Left colon (tissue), 2 donors: ENCODE measurements around the gene MOV10. TPM values are rescaled to one million over a fixed set of nuclear protein-coding genes. Genes with fewer than 3 reads are reported as not detected.
A peak's percentile ranks its signal among the peaks of the same experiment; 100 is the strongest.
"Not testable (repeated sequence)": the region's sequence is repeated elsewhere in the genome, so short reads cannot be mapped to it uniquely, and the experiment has no call there.

Experiments
- ATAC-seq: fragments of 200-7000 bp; cut with Tn5 transposase; one replicate; pipeline ENCODE4 v1.9.1; 2020; ENCODE audit warnings: mild to moderate bottlenecking, moderate library complexity
- DNase-seq, 2 donors: peaks; one replicate each; pipeline ENCODE4 v3.0.0-alpha.2; 2020
- intact Hi-C, 2 donors: fragments of 100-400 bp; cut with DNase I in 1 of 2; cut with micrococcal nuclease in 1 of 2; formaldehyde crosslinking; loops; one replicate each; pipeline versions ENCODE4 v1.11.2 to v1.14.0; 2022; cut with DNase I, micrococcal nuclease
- long read RNA-seq: library from polyadenylated mRNA; unstranded; transcript quantifications from one replicate; pipeline ENCODE4 v2.0.0, GENCODE V29; 2021
- total RNA-seq, 2 donors: library from RNA; stranded (reverse); fragmentation: NEBNext Ultra II Directional; extraction: Animal tissue kit (Norgen Biotek cat#: 25700); gene quantifications; one replicate each; pipeline ENCODE4 v1.2.1, GENCODE V29; 2021
- donor health status: DM: no; HTN: no; CAD: no.
- donor health status: DM: yes; HTN: yes; CAD: no.

The MOV10 gene, protein sequence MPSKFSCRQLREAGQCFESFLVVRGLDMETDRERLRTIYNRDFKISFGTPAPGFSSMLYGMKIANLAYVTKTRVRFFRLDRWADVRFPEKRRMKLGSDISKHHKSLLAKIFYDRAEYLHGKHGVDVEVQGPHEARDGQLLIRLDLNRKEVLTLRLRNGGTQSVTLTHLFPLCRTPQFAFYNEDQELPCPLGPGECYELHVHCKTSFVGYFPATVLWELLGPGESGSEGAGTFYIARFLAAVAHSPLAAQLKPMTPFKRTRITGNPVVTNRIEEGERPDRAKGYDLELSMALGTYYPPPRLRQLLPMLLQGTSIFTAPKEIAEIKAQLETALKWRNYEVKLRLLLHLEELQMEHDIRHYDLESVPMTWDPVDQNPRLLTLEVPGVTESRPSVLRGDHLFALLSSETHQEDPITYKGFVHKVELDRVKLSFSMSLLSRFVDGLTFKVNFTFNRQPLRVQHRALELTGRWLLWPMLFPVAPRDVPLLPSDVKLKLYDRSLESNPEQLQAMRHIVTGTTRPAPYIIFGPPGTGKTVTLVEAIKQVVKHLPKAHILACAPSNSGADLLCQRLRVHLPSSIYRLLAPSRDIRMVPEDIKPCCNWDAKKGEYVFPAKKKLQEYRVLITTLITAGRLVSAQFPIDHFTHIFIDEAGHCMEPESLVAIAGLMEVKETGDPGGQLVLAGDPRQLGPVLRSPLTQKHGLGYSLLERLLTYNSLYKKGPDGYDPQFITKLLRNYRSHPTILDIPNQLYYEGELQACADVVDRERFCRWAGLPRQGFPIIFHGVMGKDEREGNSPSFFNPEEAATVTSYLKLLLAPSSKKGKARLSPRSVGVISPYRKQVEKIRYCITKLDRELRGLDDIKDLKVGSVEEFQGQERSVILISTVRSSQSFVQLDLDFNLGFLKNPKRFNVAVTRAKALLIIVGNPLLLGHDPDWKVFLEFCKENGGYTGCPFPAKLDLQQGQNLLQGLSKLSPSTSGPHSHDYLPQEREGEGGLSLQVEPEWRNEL
- 10 to 100 TPM; 63.6 to 88.0 TPM for total RNA-seq
- long read RNA-seq, transcript MOV10-203 (21 exons, 3,552 nt): minor isoform, 7 of 55 reads
- long read RNA-seq, transcript MOV10-201 (20 exons, 3,383 nt): major isoform, 10 of 55 reads
- long read RNA-seq, partial matches to known transcripts: 28 of 55 reads
- long read RNA-seq, other reads (novel, unspliced or antisense): 8 of 55 reads

DNA sequence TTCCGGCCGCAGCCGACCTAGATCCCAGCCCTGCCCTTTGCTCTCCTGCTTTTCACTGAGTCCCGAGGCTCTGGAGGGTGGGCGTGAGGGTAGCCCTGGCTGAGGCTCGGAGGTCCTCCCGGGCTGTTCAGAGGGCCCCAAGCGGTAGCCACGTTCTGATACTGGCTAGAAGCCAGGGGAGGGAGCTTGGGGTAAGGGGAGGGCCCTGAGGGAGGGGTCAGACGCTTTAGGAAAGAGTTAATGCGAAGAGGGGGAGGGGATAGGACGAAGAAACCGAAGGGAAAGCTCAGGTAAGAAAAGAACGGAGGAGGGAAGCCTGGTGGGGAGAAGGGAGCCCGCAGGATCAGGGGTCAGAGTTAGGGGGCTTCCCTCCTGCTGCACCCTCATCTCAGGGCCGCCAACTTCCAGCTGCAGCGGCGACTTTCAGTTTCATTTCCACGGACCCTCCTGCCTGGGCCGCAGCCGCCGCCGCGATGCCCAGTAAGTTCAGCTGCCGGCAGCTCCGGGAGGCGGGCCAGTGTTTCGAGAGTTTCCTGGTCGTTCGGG is at the start of gene MOV10:
MOV10 (plus strand) TSS at position 220 of the 546 bp plus-strand sequence; CDS start at position 474, 254 bp downstream.
- intact Hi-C loops: loop anchor here in 1 of 2 donors (10.0 kb wide), 1 partner anchor 50 kb away; no protein-coding TSS in a partner anchor
- peak; percentile 71 to 83 for DNase-seq
- peak; percentile 77 for ATAC-seq

DNA sequence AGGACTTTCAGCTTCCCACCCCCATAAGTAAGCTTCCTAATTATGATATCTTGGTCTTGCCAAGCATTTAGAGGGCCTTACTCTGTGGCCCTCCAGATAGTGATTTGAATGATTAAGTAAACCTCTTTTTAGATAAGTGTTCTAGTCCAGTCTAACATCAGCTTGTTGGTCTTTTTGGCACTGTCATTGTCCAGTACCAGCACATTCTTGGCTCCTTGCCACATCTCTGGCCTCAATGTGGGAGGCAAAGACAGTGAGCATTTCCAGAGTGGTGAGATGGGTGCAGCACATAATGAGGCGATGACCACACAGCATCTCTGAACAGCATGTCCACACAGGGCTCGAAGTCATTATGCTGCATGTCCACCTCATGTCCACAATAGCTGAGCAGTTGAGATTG is 48.8 kb upstream of the MOV10 start:
- ATAC-seq: peak; percentile 15
- DNase-seq: no peak

DNA sequence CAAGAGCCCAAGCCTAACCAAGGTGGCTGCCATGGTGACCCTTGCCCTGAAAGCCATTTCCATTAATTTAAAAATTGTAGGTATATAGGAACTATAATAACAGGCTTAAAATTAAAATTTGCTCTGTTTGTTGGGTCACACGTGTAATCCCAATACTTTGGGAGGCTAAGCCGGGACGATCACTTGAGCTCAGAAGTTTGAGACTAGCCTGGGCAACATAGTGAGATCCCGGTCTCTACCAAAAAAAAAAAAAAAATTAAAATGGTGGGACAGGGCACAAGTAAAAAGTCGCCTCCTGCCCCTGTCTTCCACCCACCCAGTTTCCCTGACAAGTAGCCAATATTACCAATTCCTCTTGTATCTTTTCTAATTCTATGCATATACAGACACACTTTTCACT is 48.3 kb upstream of the MOV10 start:
- intact Hi-C loops: loop anchor here in 1 of 2 donors (10.0 kb wide), 1 partner anchor 49 kb away; the partner anchor contains the start of gene MOV10
- ATAC-seq (no peak), DNase-seq (no peak)

More for the DNA sequence above, 48.8 kb upstream of the MOV10 start:
- intact Hi-C loops: loop anchor here in 1 of 2 donors (10.0 kb wide), 1 partner anchor 49 kb away; the partner anchor contains the start of gene MOV10

DNA sequence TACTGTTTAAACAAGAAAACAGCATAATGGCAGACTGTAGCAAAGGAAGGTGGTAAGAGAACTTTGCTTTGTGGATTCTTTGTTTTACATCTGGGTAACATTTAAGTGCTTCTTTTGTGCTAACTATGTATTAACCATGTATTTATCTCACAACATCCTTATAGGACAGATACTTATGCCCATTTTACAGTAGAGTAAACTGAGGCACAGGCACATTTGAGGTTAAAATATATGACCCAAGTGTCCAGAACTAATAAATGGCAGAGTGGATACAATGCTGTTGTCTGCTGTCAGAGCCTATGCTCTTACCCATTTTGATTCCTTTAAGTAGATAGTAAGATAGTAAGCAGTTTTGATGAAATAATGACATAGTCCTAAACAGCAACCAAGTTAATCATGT is 47.6 kb upstream of the MOV10 start:
- intact Hi-C loops: loop anchor here in 1 of 2 donors (10.0 kb wide), 1 partner anchor 48 kb away; the partner anchor contains the start of gene MOV10
- DNase-seq (no peak), ATAC-seq (no peak)

DNA sequence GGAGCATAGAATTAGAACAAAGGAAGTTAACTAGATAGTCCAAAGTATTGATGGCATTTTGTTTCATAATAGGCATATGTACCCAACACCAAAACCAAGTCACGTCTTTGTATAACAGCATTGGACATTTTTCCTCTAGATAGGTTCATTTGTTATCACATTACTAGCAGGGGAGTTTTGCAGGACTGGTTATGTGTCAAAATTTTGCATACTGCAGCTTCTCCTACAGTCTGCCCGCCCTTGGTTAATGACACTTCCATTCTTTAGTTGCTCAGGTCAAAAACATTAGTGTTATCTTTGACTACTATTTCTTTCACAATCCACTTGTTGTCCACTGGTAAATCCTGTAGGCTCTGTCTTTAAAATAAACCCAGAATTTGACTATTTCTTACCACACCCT is 45.9 kb upstream of the MOV10 start:
- intact Hi-C loops: loop anchor here in 1 of 2 donors (10.0 kb wide), 1 partner anchor 46 kb away; the partner anchor contains the start of gene MOV10
- no peak for DNase-seq
- no peak for ATAC-seq

DNA sequence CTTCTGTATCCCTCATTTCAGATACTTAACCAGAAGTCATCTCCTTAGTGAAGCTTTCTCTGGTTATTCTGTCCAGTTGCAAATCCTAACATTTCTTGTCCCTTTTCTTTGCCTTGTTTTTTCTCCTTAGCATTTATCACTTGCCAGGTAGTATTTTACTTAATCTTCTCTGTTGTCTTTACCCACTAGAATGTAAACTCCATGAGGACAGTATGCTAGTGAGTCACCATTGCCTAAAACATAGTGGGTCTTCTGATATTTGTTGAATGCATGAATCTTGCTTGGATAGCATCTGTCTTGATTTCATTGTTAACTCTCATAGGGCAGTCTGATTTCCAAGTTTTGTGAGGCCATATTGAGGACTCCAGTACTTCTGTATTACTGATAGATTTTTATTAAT is 45.2 kb upstream of the MOV10 start:
- intact Hi-C loops: loop anchor here in 1 of 2 donors (10.0 kb wide), 1 partner anchor 46 kb away; the partner anchor contains the start of gene MOV10
- DNase-seq (no peak), ATAC-seq (no peak)

DNA sequence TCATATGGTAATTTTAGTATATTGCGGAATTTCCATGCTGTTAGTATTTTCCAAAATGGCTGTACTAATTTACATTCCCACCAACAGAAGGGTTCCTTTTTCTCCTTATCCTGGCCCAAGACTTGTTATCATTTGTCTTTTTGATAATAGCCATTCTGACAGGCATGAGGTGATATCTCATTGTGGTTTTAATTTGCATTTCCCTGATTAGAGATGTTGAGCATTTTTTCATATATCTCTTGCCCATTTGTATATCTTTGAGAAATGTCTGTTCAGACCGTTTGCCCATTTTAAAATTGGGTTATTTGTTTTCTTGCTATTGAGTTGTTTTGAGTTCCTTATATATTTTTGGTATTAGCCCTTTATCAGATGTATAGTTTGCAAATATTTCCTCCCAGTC is 40.8 kb upstream of the MOV10 start:
- DNase-seq (no peak), ATAC-seq (no peak)
- intact Hi-C loops: no loop called here

DNA sequence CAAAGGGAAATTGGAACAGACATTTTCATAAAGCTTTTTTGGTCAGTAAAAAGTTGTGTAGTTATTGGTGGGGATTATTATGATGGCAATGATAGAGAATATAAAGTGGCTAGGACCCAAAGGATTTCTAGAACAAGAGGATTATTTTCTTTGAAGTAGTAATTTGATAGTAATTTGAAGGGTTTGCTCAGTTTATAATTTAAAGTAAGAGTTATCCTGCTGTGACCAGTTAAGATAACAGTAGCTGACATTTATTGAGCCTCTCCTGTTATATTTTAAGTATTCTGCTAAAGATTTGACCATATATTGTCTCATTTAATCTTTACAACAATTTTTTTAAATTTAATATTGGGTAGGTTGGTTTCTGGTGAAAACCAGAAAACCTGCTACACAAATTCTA is 40.1 kb upstream of the MOV10 start:
- intact Hi-C loops: no loop called here
- ATAC-seq (no peak), DNase-seq (no peak)

DNA sequence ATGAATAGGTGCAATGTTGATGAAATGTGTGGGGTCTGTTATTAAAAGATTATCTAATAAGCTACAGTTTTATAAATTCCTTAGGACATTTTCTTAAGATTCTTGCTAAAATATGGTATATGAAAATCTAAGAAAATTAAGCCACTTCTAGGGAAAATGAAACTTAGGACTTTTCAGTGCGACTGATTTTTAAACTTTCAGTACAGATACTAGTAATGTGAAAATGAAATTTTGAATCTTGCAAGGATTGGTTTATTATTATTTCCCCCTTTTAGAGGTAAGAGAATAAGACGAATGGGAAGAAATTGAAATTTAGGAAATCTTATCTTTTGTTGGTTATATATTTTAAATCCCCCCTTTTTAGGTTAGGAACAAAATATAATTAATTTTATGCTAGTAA is 38.4 kb upstream of the MOV10 start:
- intact Hi-C loops: no loop called here
- no peak for DNase-seq
- ATAC-seq: no peak

DNA sequence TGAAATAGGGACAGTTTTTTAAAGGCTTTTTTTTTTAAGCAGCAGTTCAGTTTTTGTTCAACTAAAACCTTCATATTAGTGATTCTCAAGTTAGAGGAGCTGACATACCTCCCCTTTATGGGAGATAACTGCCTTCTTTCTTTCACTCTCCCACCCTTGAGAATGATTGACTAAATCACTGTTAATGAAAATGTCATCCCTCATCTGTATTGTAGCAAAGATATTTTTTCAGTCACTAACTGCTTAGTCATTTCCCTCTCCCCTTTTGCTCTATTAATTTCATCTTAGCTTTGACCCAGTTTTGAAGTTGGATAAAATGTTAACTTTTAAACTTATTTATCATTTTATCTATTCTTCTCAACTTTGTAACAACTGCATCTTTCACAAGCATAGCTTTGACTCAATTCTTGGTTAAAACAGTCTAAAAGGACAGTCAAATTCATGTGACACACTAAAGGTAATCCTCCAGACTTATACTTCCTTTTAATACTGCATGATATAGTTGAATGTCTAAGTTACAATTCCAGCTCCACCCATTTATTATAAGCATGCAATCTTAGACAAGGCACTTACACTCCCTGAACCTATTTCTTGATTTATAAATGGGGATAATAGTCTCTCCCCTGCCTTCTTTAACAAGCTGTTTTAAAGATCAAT is 37.7 kb upstream of the MOV10 start:
- intact Hi-C loops: no loop called here
- DNase-seq (no peak), ATAC-seq (peak; percentile 93)

DNA sequence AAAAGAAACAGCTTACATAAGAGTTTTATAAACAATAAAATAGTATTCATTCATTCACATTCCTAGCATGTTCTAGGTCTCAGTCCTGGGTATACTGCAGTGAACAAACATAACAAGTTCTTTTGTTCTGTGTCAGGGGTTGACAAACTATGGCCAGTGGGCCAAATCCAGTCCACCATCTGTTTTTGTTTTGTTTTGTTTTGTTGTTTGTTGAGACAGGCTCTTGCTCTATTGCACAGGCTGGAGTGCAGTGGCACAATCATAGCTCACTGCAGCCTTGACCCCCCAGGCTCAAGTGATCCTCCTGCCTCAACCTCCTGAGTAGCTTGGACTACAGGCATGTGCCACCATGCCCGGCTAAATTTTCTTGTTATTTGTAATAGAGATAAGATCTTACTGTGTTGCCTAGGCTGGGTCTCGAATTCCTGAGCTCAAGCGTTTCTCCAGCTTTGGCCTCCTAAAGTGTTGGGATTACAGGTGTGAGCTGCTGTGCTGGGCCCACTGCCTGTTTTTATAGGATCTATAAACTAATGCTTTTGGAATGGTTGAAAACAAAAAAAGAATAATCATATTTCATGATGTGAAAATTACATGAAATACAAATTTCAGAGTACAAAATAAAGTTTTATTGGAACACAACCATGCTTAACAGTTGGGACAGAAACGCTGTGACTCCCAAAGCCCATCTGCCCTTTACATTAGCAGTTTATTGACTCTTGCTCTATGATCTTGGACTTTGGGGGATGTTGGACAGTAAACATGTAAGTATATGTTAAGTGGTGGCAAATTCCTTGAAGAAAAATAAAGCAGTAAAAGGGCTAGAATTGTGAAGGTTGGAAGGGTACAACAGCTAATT is 37.0 kb upstream of the MOV10 start:
- no peak for ATAC-seq
- intact Hi-C loops: no loop called here
- no peak for DNase-seq

DNA sequence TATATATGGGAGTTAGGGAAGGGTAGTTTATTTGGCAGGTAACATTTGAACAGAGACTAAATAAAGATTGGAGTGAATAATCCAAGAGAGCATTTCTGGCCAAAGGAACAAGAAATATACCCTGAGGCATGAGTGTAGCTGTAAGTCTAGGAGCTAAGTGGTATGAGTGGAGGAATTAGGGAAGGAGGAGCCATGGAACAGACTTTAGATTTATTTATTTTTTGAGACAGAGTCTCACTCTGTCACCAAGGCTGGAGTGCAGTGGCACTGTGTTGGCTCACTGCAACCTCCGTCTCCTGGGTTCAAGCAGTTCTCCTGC is 36.4 kb upstream of the MOV10 start:
- ATAC-seq: peak; percentile 15
- intact Hi-C loops: no loop called here
- no peak for DNase-seq

DNA sequence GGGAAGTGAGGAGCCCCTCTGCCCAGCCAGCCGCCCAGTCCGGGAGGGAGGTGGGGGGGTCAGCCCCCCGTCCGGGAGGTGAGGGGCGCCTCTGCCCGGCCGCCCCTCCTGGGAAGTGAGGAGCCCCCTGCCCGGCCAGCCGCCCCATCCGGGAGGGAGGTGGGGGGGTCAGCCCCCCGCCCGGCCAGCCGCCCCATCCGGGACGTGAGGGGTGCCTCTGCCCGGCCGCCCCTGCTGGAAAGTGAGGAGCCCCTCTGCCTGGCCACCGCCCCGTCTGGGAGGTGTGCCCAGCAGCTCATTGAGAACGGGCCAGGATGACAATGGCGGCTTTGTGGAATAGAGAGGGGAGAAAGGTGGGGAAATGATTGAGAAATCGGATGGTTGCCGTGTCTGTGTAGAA is 34.0 kb upstream of the MOV10 start:
- ATAC-seq, DNase-seq, intact Hi-C loops: not testable (repeated sequence)

DNA sequence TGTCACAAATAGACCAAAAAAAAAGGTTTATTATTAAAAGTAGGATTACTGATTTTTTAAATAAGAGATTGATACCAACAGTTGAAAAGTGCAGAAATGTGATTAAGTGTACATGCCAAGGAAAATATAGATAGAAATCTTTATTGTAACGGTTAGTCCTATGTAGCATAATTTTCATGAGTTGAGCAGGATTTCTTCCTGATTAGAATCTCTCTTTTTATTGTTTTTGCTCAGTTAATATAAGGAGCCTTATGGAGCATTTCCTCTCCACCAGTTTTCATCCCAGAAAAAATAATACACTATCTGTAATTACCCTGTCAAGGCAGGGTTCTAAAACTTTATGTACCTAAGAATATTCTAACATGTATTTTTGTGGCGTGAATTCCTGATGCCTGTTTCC is 31.4 kb upstream of the MOV10 start:
- intact Hi-C loops: no loop called here
- ATAC-seq: no peak

DNA sequence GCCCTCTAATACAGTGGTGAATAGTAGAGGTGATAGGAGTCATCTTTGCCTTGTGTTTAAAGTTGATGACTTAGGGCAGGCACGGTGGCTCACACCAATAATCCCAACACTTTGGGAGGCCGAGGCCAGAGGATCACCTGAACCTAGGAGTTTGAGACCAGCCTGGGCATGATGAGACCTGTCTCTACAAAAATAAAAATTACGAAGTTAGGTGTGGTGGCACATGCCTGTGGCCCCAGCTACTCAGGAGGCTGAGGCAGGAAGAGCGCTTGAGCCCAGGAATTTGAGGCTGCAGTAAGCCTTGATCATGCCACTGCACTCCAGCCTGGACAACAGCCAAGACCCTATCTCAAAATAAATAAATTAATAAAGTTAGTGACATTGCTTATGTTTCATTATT is 28.2 kb upstream of the MOV10 start:
- no peak for ATAC-seq

More for the DNA sequence above, 31.4 kb upstream of the MOV10 start:
- DNase-seq: no peak

DNA sequence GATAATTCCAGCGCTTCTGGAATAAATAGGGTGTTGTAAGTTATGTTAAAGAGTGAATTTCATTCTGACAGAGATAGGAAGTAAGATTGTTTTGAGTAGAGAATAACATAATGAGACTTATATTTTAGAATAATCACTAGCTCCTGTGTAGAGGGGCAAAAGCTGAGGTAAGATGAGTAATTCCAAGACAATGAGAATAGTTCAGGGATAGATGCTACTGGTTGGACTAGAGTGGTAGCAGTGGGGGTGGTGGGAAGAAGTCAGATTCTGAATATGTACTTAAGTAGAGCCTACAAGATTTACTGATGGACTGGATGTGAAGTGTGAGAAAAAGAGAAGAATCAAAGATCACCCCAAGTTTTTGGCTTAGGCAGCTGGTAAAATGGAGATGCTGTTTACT is 23.3 kb upstream of the MOV10 start:
- intact Hi-C loops: no loop called here
- ATAC-seq: no peak

More for the DNA sequence above, 28.2 kb upstream of the MOV10 start:
- no peak for DNase-seq
- intact Hi-C loops: no loop called here

DNA sequence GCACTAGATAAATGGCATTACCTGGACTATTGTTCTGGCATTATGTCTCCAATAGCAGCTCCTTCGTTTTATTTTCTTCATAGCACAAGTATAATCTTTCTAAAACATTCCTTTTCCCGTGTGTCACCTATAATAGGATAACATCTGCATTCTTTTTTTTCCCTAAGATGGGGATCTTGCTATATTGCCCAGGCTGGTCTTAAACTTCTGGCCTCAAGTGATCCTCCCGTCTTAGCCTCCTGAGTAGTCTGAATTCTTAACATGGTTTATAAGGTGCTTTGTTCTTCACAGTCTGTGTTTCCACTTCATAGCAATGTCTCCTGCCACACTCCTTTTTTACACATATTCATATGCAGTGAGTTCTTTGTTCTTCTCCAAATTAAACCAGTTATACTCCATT is 8.6 kb upstream of the MOV10 start:
- intact Hi-C loops: no loop called here
- DNase-seq (no peak), ATAC-seq (no peak)

More for the DNA sequence above, 23.3 kb upstream of the MOV10 start:
- no peak for DNase-seq
